Measurements from ENCODE around the gene SPHK1.

The SPHK1 gene

DNA sequence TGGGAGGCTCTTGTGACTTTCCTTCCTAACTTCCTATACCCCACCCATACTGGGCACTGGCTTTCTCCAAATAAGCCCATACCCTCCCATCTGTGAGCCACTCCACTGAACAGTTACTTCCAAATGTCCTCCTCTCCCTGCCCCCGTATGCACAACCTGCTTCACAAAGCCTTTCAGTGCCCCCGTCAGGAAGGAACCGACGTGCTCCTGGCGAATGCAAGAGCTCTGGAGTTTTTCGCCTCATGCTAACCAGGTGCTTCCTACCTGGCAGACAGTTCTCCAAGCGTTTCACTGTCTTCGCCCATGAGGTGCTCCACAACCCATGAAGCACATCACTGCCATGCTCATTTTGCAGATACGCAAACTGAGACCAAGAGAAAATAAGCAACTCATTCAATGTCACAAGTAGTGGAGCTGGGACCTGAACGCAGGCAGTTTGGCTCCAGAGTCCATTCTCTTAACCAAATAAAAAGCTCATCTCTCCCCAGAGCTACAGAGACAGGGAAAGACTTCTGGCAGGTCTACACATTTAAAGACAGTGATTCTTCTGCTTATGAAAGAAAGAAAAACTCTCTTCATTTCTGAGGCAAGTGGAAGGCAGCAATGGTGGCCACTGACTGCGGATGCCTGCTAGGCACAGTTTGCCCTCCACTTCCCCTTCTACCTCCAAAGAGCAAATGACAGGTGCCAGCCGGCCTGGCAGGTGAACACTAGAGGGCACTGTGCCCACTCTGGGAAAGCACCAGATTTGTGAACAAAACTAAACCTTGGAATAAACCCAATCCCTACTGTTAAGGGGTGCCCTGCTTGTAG, 23.8 kb downstream of the SPHK1 start:
- no peak for DNase-seq

DNA sequence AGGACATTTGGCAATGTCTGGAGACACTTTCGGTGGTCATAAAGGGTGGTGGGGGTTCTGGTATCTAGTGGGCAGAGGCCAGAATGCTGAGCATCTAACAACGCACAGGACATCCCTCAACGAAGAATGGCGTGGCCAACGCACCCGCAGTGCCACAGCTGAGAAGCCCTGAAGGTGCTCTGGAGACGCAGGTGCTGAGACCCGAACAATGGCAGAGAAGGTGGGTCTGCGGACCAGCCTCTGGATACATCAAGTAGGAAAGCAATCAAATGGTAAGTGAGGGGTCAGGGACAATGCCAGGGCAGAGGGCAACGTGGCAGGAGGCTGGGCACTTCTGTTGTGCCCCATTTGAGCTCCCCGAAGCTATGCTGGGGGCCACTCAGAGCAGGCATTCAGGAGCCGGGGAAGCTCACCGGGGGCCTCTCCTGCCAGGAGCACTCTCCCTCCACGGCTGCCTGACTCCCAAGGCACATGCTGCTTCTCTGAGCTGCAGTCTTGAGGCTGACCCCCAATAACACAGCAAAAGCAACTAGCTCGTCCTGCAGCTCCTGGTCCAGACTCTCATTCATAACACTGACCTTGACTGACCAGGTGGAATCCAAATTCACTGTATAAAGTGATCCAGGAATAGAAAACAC, 26.0 kb downstream of the SPHK1 start:
- no peak for DNase-seq

DNA sequence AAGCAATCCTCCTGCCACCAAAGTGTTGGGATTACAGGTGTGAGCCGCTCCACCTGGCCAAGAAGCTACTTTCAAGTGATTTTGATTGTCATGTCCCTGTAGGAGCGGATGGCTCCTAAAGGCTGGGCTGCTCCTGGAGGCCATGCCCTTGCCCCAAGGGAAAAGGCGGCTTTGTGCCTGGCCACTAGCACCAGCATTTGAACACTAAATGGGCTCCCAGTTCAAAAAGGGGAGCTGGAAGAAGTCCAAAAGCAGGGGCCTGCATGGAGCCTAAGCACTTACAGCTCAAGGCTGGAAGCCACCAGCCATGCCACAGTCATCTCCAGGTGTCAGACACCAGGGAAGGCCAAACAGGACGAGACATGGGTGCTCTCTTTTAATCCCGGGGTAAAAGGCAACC, 26.8 kb downstream of the SPHK1 start:
- DNase-seq: no peak

DNA sequence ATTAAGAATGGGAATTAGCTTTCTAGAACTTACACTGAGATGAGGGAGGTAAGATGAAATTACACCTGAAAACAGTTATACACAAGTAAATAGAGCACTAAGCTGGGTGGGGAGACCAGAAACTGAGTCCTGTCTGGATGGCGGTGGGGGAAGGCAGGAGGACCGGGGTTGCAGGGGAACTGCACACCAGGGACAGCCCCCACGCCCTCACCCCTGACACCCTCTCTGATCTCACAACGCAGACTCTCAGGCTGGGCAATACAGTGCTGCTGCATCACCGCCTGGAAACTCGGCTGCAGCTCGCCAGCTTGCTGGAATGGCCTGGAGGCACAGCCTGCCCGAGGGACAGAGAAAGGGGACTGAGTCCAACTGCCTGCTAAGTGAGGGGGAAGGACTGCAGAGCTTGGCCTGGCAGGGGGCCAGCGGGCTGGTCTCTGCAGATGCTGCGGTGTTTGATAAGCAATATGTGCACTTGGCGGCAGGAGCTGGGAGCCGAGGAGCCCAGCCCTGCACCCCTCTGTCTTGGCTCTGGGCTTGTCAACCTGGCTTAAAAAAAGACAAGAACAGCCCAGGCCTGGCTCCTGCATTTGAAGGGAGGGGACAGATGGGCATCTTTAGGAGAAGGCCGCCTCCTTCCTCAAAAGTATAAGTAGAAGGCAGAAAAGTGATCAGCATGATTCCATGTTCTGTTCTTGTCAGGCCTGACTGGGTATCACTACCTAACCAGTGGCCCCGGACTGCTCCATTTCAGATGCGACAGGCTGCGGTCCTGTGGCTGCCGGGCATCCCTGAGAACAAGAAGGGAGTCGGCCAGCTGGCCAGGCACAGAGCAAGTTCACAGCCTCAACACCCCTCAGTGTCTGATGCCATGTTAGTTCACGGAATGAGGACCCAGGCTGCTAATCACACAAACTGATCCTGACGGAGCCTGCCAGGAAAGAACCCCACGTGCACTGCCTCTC, 30.2 kb downstream of the SPHK1 start:
- peak; percentile 87 for DNase-seq

DNA sequence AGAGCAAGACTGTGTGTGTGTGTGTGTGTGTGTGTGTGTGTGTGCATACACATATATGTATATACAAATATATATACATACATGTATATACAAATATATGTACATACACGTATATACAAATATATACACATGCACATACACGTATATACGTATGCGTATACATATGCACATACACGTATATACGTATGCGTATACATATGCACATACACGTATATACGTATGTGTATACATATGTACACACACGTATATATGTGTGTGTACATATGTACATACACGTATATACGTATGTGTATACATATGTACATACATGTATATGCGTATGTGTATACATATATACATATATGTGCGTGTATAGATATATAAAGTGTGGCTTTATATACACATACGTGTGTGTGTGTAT, 31.4 kb downstream of the SPHK1 start:
- no peak for DNase-seq

DNA sequence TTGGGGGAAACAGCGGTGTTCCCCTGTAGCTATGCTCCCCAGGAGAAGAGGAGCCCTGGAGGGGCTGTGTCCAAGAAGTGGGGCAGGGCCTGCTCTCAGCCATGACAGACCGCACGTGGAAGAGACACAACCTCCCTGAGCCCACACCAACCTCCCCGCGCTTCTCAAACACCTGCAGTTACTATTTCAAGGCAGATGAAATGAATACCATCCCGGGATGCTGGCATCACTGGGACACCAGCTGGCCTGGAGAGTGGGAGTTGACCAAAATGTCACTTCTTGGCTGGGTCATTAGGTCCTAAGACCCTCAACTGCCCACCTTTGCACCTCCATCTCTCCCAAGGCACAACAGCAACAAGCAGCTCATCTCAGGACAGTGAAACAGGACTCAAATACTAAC, 32.0 kb downstream of the SPHK1 start:
- no peak for DNase-seq

DNA sequence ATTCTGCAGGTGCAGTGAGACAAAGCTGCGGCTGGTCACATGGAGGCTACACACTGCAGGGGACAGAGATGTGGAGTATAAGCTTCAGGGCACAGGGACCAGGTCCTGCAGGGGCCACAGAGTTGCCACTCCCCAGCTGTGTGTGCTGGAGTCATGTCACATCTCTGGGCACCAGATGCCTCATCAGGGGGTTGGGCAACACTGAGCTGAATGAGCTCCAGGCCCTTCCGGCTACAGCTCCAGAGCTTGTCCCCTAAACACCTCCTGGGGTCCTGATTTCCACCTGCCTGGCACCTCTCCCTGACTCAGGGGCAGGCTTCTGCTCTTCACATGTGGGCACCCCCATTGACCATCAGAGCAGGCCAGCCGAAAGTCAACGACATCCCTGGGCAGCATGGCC, 32.5 kb downstream of the SPHK1 start:
- DNase-seq: no peak

DNA sequence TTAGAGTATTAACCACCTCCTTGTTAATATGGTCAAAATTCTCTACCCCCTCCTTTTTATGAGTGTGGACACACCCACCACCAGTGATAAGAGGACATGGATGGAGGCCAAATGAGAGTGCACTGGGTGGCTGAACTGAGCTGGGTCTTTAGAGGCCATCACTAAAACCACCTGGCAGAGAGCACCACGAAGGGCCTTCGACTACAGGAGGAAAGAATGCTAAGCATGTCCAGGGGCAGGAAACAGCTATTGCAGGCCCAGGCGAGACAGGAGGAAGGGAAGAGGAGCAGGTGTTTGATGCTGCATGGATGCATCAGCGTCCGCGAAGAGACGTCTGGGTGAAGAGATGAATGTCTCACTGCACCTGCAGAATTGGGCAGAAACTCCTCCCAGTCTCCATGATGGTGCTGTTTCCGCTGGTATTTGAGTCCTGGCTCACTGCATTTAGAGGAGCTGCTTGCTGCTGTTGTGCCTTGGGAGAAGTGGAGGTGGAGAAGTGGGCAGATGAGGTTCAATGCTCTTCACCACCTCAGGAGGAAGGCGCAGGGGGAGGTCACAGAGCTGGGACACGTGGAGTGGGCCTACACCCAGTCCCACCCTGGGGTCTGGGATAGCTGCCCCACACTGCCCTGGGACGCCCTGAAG, 33.2 kb downstream of the SPHK1 start:
- no peak for DNase-seq

DNA sequence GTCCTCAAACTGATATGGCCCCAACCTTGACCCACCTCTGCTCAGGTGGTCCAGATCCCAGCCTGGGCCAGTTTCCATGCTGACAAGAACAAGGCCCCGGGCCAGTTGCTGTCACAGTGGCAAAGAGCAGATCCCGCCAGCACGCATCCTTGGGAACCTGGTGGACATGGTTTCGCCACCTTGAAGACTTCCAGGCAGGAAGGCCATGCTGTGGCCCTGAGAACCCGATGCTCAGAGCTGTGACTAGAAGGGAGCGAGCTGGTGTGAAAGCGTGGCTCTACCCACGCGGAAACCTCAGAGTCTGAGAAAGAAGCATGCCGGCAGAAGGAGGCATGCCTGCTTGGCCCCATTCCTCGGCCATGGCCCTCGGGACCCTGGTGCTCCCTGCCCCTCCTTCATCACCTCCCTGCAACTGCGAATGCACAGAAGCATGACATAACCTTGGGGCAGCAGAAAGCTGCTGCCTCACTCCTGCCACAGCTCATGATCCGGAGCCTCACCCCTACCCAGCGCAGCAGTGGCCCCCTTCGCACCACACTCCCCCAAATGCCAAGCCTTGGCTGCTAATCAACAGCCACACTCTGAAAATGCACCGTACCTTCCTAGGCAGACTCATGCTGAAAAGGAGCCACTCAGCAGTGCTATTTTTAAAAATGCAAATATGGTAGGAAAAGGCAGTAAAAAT, 35.3 kb downstream of the SPHK1 start:
- DNase-seq: no peak

DNA sequence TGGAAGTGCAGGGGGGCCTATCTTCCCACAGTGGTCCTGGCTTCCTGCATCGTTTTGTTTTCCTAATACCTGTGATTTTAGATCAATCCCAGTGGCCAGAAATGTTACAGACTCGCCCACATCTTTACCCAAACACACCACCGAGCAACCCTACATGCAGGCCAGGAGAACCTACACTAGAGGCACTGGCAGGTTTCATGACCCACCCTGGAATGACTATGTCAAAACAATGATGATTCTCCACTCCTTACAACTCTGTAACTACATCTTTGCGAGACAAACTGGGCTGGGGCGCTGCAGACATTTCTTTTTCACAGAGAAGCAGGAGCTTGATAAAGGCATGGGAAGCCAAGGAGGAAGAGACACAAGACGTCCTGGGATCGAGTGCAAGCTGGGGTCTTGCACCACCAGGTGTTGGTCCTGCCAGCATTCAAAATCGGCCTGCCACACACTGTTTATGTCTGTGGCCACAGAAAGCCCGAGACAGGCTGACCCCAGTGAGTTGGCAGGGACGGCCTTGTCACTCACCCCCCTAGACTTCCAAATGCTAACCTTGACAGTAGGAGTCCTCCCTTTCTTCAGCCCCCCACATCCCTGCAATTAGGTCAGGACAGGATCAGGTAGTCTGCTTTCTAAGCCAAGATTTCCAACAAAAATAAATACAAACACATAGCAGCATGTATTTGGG, 36.1 kb downstream of the SPHK1 start:
- no peak for DNase-seq

DNA sequence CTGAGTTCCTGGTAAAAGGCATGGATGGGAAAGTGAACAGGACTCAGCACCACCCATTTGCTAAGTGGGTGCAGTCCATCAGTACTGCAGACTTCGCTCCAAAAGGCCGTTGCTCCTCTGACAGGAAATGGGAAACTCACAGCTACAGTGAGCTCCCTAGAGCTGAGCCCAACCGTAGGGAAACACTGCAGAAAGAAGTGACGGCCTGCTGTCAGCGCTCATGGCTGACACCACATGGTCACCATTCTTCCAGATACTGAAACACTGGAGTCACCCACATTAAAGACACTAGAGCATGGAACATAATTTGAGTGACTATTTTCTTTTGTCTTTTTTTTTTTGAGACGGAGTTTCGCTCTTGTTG, 36.6 kb downstream of the SPHK1 start:
- no peak for DNase-seq

DNA sequence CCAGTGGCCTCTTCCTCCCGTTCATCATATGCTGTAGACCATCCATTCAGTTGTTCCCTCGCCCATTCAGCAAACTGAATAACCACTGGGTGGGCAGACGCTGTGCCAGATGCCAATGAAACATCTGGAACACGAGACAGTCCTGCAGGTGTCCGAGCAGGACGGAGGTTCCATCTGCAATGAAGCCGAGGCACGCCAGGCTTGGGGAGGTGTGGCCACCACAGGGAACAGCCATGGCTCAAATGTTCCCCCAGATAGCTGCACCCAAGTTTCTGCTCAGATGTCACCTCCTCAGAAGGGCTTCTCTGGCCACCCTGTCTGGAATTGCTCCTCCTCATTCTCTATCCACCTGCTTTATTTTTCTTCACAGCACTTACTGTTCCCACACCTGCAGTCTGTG, 38.0 kb downstream of the SPHK1 start:
- no peak for DNase-seq

DNA sequence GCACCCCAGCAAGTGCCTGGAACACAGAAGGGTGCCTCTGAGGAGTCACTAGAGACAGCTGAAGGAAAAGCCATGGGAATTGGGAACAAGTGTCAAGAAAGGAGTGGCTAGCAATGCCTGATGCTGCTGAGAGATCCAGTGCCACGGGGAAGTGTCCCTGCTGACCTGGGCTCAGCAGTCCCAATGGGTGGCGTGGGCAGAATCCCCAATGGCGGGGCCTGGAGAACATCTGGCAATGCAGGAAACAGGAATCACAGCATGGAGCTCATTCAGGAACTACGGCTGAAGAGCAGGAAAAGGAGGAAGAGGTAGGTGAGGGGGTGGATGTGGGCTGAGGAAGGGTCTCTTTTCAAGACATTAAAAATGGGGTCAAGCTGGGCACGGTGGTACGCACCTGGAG, 38.5 kb downstream of the SPHK1 start:
- no peak for DNase-seq

DNA sequence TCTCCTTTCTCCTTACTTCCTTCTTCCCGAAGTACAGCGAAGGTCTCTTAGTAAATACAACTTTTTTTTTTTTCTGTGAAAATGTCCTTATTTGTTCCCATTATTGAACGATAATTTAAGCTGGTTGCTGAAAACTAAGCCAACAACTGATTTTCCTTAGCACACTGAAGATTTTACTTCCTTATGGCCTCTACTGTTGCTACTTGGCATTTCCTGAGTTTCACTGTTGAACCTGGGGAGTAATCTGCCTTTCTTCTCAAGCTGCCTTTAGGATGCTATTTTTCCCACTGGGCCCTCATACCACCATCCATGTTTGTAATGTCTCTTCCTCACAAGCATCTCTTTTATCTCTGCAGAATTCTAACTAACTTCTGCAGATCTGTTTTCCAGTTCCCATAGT, 42.4 kb downstream of the SPHK1 start:
- DNase-seq: no peak

DNA sequence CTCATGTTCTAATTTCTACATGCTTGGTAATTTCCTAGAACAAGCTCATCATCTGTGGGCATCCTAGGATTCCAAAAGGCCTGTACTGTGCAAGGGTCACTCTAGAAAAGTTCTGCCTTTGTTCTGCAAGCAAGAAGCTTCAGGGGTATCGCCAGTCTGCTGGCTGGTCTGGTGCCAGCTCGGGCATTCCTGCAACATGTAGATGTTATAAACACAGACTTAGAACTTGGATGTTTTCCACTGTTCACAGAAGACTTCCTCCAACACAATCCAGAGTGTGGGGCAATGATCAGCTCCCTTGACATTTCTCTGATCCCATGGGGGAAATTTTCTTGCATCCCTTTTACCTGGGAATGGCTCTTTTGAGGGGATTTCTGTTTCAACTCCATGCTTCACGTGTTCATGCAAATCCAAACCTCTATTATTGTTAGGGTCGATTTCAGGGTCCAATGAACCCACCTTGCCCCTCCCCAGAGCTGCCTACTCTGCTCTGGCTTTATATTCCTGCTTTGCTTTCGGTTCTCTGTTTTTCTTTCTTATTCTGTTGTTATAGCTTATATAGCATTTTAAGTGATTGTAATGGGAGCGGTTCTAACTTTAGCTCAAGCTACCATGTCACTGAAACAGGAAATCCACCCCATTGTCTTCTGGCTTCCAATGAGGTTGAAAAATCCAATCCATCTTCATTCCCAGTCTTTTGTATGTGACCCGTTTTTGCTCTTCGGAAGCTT, 43.3 kb downstream of the SPHK1 start:
- DNase-seq: no peak

DNA sequence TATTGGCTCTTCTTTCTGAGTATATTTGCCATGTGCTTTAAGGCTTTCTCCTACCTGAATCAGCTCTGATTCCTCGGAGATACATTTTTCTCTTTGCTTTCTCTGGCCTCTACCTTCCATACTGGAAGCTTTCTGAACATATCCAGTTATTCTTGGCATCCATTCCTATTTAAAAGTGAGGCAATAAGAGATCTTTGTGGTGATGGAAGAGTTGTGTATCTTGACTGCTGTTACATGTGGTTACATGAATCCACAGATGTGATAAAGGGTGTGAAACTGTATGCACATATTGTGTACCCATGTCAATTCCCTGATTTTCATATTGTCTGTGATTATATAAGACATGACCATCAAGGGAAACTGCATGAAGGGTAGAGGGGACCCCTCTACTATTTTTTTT, 44.1 kb downstream of the SPHK1 start:
- DNase-seq: no peak

DNA sequence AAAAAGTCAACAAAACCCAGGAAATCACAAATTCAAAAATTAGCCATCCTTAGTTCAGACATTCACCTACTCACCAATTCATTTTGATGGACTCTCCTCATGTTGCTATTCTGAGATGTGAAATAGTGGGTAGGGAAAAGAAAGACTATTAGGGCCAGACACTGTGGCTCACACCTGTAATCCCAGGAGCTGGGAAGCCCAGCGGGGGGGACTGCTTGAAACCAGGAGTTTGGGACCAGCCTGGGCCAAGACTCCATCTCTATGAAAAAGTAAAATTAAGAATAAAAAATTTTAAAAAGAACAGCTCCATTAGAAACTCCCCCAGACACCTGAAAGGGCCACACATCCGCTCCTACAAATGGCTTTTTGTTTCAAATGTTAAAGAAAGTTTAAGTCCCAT, 47.1 kb downstream of the SPHK1 start:
- DNase-seq: no peak

DNA sequence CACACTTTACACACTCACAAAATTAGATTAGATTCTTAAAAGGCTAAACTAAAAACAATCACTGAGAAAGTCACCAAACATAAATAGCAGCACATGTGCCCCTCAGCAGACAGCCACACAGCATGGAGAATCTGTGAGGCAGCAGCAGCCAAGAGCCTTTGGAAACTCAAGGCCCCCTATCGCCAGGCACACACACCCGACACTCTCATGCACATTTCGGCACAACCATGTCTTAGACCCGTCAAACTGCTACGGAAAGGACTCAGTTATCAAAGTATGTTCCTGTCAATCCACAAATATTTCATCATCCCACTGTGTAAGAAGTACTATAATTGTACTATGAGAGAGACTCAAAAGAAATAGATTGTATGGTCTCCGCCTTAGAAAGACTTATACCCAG, 47.6 kb downstream of the SPHK1 start:
- DNase-seq: no peak

DNA sequence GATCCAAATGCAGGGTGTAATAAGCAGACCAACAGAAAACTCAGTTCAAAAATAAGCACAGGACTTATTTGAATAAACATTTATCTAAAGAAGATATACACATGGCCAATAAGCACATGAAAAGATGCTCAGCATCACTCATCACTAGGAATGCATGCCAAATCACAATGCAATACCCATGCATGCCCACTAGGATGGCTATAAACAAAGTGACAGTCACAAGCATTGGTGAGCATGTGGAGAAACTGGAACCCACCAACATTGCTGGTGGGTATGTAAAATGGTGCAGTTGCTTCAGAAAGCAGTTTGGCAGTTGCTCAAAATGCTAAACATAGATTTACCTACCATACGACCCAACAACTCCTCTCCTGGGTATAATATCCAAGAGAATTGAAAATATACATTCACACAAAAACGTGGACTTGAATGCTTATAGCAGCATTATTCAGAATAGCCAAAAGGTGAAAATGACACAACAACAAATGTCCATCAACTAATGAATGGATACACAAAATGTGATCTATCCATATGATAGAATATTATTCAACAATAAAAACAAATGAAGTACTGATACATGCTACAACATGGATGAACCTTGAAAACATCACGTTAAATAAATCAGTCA, 48.4 kb downstream of the SPHK1 start:
- no peak for DNase-seq

DNA sequence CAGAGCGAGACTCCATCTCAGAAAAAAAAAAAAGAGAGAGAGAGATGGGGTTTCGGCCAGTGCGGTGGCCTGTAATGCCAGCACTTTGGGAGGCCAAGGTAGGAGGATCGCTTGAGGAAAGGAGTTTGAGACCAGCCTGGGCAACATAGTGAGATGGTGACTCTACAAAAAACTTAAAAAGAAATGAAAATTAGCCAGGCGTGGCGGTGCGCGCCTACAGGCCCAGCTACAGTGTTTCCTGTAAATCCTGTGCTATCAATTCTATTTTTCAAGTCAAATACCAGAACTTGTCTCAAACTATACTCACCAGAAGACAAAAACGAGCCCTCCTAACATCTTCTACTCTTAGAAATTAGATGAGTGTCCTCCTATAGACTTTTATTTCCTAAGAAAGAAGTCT, 49.3 kb downstream of the SPHK1 start:
- no peak for DNase-seq

DNA sequence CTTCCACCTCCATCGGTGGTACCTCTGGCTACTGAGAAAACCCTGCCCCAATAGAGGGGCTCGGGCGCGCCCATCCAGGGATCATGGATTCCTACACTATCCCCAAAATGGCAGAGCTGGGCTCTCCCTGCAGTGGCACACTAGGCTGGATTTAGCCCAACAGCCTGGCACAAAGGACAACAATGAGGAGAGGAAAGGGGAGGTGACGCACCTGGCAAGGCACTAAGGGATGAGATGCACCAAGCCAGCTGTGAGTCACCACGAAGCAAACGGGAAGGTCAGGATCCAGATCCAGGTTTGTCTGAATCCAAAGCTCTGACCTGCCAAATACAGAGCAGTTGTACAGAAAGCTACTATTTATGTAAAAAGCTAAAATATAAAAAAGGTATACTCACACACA, 50.5 kb downstream of the SPHK1 start:
- no peak for DNase-seq

All from femur (tissue), 1 donor.